HG03469 (cell line): ENCODE data around the gene ARMC2.

Experiments
- ATAC-seq: cut with Tn5 transposase; IDR thresholded peaks from one replicate; pipeline ENCODE4 v1.9.1; 2021; ENCODE audit warnings: mild to moderate bottlenecking, moderate library complexity, moderate number of reproducible peaks; ENCODE audit not compliant: unreplicated experiment

ARMC2 gene

DNA sequence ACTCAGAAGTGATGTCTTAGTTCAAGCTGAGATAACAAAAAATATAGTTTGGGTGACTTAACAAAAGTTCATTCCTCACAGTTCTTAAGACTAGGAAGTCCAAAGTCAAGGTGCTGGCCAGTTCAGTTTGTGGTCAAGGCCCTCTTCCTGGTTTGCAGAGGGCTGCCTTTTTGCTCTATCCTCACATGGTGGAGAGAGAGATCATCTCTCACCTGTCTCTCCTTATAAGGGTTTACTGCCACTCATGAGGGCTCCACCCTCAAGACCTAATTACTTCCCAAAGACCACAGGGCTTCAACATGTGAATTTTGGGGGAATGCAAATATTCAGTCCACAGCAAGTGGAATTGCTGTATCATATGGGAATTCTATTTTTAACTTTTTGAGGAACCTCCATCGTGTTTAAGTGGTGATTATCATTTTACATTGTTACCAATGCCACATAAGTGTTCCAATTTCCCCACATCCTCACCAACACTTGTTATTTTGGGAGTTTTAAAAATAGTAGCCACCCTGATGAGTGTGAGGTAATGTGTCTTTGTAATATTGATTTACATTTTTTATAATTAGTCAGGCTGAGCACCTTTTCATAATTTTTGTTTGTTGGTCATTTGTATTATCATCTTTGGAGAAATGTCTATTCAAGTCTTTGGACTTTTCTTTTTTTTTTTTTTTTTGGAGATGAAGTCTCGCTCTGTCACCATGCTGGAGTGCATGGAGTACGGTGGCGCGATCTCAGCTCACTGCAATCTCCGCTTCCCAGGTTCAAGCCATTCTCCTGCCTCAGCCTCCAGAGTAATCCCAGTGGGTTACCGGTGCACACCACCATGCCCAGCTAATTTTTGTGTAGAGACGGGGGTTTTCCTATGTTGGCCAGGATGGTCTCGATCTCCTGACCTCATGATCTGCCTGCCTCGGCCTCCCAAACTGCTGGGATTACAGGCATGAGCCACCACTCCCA is 134.2 kb downstream of the ARMC2 start:
- no peak for ATAC-seq

GRCh38 chr6:108983151-108983550 is 134.9 kb downstream of the ARMC2 start:
- no peak for ATAC-seq

DNA sequence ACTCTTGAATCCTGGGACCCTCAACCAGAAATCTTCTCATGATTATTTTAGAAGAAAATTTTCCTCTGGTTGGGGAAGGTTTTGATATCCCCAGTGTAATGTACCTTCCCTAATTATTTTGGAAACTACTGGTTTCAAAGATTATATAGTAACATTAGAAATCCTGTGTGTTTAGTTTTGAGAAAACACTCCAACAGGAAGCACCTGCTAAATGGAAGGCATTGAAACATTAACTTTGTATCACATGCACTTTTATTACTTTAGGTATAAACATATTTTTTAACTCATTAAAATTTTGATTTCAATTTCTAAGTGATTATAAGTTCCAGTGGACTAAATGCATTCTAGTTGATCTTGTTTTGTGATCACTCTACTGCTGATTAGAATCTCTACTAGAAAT is 137.1 kb downstream of the ARMC2 start:
- ATAC-seq, result no peak

GRCh38 chr6:108987156-108987555 is 138.9 kb downstream of the ARMC2 start:
- ATAC-seq, result no peak

DNA sequence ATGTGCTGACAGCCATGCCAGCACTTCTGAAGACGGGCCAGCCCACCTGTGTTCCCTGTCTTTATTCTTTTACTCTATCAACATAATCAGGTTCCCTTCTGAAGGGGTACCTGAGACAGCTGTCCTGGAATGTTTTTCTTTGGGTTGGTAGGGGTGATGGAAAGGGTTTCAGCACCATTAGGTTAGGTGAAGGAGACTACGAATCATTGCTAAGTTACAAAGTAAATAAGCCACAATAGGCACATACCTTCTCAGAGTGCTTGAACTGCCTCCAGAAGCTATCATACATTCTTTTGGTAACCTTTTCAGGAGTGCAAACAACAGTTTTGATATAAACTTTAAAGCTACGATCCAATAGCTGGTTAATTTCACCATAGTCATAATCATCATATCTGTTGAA is 140.1 kb downstream of the ARMC2 start:
- ATAC-seq, result no peak

DNA sequence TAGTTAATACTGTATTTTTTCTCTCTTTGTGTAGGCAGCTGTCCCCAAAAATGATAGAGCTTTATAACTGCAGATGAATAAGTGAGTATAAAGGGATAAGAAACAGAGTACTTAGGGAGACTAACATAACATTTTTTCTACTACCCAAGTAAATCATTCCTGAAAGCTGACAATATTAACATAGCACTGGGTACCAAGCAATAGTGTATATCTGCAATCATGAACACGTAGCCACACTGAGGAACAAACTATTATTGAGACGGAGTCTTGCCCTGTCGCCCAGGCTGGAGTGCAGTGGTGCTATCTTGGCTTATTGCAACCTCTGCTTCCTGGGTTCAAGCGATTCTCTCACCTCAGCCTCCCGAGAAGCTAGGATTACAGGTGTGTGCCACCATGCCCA is 140.5 kb downstream of the ARMC2 start:
- no peak for ATAC-seq

- no peak for ATAC-seq
Measured at GRCh38 chr6:108989700-108990099, 141.5 kb downstream of the ARMC2 start.

DNA sequence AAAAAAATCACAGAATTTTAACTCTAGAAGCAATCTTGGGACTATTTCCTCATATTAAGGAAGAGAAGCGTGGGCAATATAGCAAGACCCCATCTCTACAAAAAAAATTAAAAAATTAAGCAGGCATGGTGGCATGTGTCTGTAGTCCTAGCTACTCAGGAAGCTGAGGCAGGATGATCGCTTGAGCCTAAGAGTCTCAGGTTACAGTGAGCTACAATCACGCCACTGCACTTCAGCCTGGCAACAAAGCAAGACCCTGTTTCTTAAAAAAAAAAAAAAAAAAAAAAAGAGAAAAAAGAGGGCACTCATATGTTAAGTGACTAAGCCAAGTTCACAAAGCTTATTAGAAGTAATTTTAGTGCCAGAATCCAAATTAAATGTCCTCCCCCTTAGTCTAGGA is 145.7 kb downstream of the ARMC2 start:
- ATAC-seq, result no peak

DNA sequence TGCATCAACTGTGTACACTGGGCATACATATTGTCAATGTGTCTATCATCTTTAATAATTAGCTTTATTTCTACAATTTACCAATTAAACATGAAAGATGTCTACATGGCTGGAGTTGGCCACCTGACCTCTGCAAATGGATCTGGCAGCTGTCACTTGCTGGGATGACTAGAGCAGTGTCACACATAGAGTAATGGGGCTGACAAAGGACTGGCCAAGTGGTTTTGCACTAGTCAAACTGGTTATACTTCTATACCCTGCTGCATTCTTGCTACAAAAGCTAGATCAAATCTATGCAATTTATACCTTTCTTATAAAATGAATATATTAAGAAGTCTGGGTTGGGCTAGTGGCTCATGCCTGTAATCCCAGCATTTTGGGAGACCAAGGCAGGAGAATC is 147.1 kb downstream of the ARMC2 start:
- no peak for ATAC-seq

GRCh38 chr6:108996208-108996607 is 148.0 kb downstream of the ARMC2 start:
- ATAC-seq, result no peak

GRCh38 chr6:108998485-108998884 is 150.3 kb downstream of the ARMC2 start:
- no peak for ATAC-seq

DNA sequence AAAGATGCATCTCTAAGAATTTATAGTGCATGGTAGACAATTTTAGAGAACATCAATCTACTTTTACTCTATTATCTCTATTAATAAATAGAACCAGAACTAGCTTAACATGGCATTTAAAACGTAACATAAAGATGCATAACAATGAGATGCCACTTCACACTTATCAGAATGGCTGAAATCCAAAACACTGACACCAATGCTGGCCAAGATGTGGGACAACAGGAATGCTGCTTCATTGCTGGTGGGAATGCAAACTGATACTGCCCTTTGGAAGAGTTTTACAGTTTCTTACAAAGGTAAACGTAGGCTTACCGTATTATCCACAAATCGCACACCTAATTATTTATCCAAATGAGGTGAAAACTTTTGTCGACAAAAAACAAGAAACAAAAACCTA is 151.2 kb downstream of the ARMC2 start:
- no peak for ATAC-seq

- no peak for ATAC-seq
Measured at GRCh38 chr6:109000289-109000688, 152.1 kb downstream of the ARMC2 start.

- no peak for ATAC-seq
Measured at GRCh38 chr6:109001291-109001894, 153.2 kb downstream of the ARMC2 start.

DNA sequence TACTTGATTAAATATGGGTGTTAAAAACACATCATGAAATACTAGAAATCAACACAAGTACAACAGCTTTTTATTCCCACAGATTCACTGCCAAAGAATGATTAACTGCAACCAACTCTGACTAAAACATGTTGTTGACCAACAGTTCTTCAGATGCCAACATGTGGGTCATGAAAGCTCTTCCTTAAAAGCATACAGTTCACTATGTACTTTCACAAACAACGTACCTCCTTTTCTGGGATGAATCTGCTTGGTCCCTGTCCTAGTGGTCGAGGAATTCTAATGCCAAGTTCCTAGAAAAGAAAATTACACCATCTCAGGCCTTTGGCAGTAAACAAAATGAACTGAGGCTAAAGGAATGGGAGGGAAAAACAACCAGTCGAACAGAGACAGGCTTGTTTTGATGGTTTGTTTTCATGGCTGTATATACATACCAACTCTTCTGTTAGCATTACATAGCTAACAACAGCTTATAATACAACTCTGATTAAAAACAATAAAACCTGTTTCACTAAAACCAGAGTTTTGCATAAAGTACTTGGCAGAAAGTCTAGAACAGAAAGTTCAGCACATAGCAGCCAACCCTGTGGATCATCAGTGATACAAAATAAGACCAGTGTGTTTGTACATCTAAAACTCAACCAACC is 154.0 kb downstream of the ARMC2 start:
- no peak for ATAC-seq

DNA sequence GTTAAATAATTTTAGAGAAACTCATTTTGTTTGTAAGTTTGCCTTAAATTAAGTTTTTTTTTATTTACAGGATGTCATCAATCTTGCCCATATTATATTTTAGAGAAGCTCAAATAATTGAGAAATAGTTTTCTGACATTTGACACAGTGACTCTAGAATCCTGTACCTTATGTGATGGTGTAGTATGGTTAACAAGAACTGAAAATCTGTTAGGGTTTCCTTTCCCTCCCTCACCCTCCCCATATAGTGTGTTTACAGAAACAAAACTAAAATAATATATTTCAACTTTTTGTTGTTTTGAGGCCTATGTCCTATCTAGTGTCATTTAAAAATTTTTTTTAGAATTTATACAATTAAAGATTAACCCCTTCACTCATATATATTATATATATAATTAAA is 154.7 kb downstream of the ARMC2 start:
- no peak for ATAC-seq

GRCh38 chr6:109006818-109007217 is 158.6 kb downstream of the ARMC2 start:
- no peak for ATAC-seq

- no peak for ATAC-seq
Measured at GRCh38 chr6:109007521-109007920, 159.3 kb downstream of the ARMC2 start.

DNA sequence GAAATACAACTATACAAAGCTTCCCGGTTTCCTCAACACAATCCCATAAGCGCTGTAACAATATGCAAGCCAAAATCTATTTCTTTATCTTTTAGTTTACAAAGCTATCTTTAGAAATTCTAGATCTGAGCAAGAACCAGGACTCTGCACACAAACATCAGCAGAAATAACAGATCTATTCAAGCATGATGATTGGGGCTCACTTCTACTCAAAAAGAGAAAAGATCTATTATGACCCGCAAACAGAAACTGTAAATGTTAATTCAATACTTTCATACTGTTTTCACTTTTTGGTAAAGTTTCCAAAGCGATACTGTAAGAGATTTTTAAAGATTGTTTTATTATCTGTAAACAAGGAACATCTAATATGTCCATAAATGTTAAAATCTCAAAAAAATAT is 159.8 kb downstream of the ARMC2 start:
- no peak for ATAC-seq

- ATAC-seq, result no peak
Measured at GRCh38 chr6:109008537-109009235, 160.5 kb downstream of the ARMC2 start.

DNA sequence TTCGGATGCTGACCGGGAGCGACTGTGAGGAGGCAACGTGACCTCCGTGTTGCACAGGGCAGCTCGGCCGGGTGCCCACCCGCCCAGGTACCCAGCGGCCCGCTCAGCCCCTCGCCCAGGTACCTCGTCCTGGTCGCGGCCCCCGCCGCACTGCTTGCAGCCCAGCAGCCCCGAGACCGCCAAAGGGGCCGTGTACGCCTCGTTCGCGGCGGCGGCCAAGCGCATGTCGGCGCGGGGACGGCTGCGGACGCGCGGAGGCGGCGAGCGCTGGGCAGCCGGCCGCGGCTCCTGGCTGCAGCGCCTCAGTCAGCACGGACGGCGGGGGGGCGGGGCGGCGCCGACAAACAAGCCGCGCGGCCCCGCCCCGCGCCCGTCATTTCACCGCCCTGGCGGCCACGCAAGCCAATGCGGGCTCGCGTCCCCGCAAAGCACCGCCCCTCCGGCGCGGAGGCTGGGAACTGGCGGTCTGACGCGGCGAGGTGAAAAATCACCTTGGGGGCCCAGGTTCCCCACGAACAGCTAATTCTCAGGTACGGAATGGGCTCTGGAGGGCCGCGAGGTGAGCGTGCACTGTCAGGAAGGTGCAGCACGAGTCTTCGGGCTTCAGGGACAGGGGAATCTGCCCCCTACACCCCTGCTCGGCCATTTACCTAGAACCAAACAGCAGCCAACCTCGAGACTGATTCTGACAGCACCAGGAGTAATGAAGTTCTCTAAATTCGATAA is 161.2 kb downstream of the ARMC2 start:
- ATAC-seq, result peak; percentile 64
